Gastroesophageal sphincter (tissue), 4 donors: ENCODE measurements around the gene TAX1BP3. TPM values are rescaled to one million over a fixed set of nuclear protein-coding genes. Genes with fewer than 3 reads are reported as not detected.

Source experiments
- ATAC-seq: fragments of 150-250 bp; one replicate; pipeline ENCODE4 v1.9.1; 2016; ENCODE audit warnings: mild to moderate bottlenecking, moderate library complexity
- H3K27ac ChIP-seq, 4 donors: fragments of 200-600 bp; sonication (generic) in 3 of 4; 1 replicate in 3 of 4; 2 replicates in 1 of 4; pipeline ENCODE4 v1.5.1; 2016 to 2019
- H3K27me3 ChIP-seq: fragments of 200-600 bp; sonication (generic); one replicate; pipeline ENCODE4 v1.5.1; 2019
- H3K36me3 ChIP-seq, 2 donors: fragments of 200-600 bp; sonication (generic); one replicate each; pipeline ENCODE4 v1.5.1; 2019; ENCODE audit warnings: control low read depth in 1 of 2
- H3K4me1 ChIP-seq, 3 donors: fragments of 200-600 bp; sonication (generic); 1 replicate in 2 of 3; 2 replicates in 1 of 3; pipeline ENCODE4 v1.5.1; 2016 to 2019; ENCODE audit warnings: control low read depth in 2 of 3
- H3K4me3 ChIP-seq, 2 donors: fragments of 200-600 bp; sonication (generic); one replicate each; pipeline ENCODE4 v1.5.1; 2019; ENCODE audit warnings: mild to moderate bottlenecking in 1 of 2, moderate library complexity in 1 of 2
- H3K9me3 ChIP-seq, 3 donors: fragments of 200-600 bp; sonication (generic); one replicate each; pipeline ENCODE4 v1.5.1; 2017 to 2019; ENCODE audit warnings: control low read depth in 2 of 3
- CTCF ChIP-seq, 4 experiments: fragments of 200-600 bp in 2 of 4; fragments of 450-650 bp in 2 of 4; sonication (generic) in 1 of 4; IDR thresholded peaks; one replicate each; pipeline ENCODE4 v1.5.1; 2017 to 2019; ENCODE audit warnings: antibody characterized with exemption in 4 of 4, mild to moderate bottlenecking in 2 of 4, moderate library complexity in 2 of 4
- EP300 ChIP-seq: sonication (generic); formaldehyde crosslinking; IDR thresholded peaks from one replicate; pipeline ENCODE4 v1.6.1; 2017; ENCODE audit warnings: antibody characterized with exemption, mild to moderate bottlenecking
- POLR2A ChIP-seq, 2 donors: fragments of 450-650 bp; IDR thresholded peaks; one replicate each; pipeline ENCODE4 v1.6.1; 2017; ENCODE audit warnings: antibody characterized with exemption in 2 of 2, mild to moderate bottlenecking in 2 of 2, moderate library complexity in 1 of 2
- POLR2AphosphoS5 ChIP-seq: sonication (generic); formaldehyde crosslinking; IDR thresholded peaks from one replicate; pipeline ENCODE4 v1.6.1; 2017; ENCODE audit warnings: antibody characterized with exemption
- WGBS, 2 donors: methylation state at CpG; one replicate each; pipeline ENCODE4 v1.1.5; 2018; ENCODE audit warnings: low coverage in 1 of 2; 5-methylcytosine and 5-hydroxymethylcytosine counted together
- total RNA-seq, 4 donors: library from RNA; depleted of rRNA; stranded (reverse); fragments of >200 nt; gene quantifications; one replicate each; pipeline ENCODE4 v1.1.0, GENCODE V29; 2016

The TAX1BP3 gene
- total RNA-seq, 4 donors from 2014 or later, result 98.5 to 172 (median 109) TPM

- H3K27ac ChIP-seq, result no peak overlapping the region
- H3K36me3 ChIP-seq, result peaks cover 0 to 50% of the 10 kb centered on the region in 2 donors
- H3K4me3 ChIP-seq, result no peak overlapping the region
- H3K9me3 ChIP-seq, result no peaks in the 10 kb centered on the region
- TF ChIP-seq EP300 (no peak), CTCF (IDR thresholded peaks at IDR 0.05) (no peak), POLR2A (IDR thresholded peaks at IDR 0.05) (no peak), POLR2AphosphoS5 (no peak)
- ATAC-seq, result no peak
- H3K4me1 ChIP-seq, result peaks cover 0 to 24% (median 11%) of the 10 kb centered on the region in 3 donors
- WGBS, 2 donors, result 65 to 87% methylated on average over 3 to 5 of the region's 7 CpGs
- H3K27me3 ChIP-seq, result no peaks in the 10 kb centered on the region
These were observed 28.3 kb downstream of the TAX1BP3 start for GRCh38 chr17:3639981-3640596.

- no peaks in the 10 kb centered on the region for H3K9me3 ChIP-seq
- H3K27ac ChIP-seq, result peak overlapping the region; percentile 72 to 94 (median 92)
- WGBS, 2 donors, result 0 to 8% methylated on average over 4 to 8 of the region's 31 CpGs
- H3K4me1 ChIP-seq, result peaks cover 0 to 48% (median 19%) of the 10 kb centered on the region in 3 donors
- H3K4me3 ChIP-seq, result peak overlapping the region; percentile 59
- no peaks in the 10 kb centered on the region for H3K27me3 ChIP-seq
- no peak for ATAC-seq
- no peak for TF ChIP-seq POLR2A (IDR thresholded peaks at IDR 0.05)
- no peak for TF ChIP-seq CTCF (IDR thresholded peaks at IDR 0.05)
- TF ChIP-seq POLR2AphosphoS5, result no peak
- no peak for TF ChIP-seq EP300
- peaks cover 0 to 30% of the 10 kb centered on the region in 2 donors for H3K36me3 ChIP-seq
These were observed 31.4 kb downstream of the TAX1BP3 start for GRCh38 chr17:3636908-3637373.

GRCh38 chr17:3636154-3636907 is 32.0 kb downstream of the TAX1BP3 start, which contains the start of the genes CTNS and SHPK:
CTNS (plus strand) TSS chr17:3636760; CDS start chr17:3640207, 3,447 bp downstream.
SHPK (minus strand) TSS chr17:3636250; CDS start chr17:3636219, 31 bp downstream.
- peak; percentile 99 for ATAC-seq
- Histone ChIP-seq H3K4me1 (peaks cover 0 to 48% (median 19%) of the 10 kb centered on the region in 3 donors), H3K27me3 (no peaks in the 10 kb centered on the region), H3K9me3 (no peaks in the 10 kb centered on the region), H3K4me3 (peak within 1 kb of the TSS; percentile 59), H3K27ac (peak within 1 kb of the TSS; percentile 72 to 94 (median 92)), H3K36me3 (peaks cover 0 to 31% of the 10 kb centered on the region in 2 donors)
- TF ChIP-seq EP300 (no peak), CTCF (IDR thresholded peaks at IDR 0.05) (no peak), POLR2AphosphoS5 (peak; percentile 72), POLR2A (IDR thresholded peaks at IDR 0.05) (peak; percentile 40 to 57)
- 0% methylated on average over 1 of the region's 68 CpGs; no CpG with 5 or more reads in 1 of the 2 donors for WGBS, 2 donors

- peak overlapping the region; percentile 59 for H3K4me3 ChIP-seq
- no peak for ATAC-seq
- no peaks in the 10 kb centered on the region for H3K27me3 ChIP-seq
- 0% methylated on average over 6 of the region's 38 CpGs; no CpG with 5 or more reads in 1 of the 2 donors for WGBS, 2 donors
- H3K4me1 ChIP-seq, result peaks cover 0 to 48% (median 19%) of the 10 kb centered on the region in 3 donors
- TF ChIP-seq CTCF (IDR thresholded peaks at IDR 0.05) (peak in 1 of 4 experiments; percentile 10), POLR2A (IDR thresholded peaks at IDR 0.05) (no peak)
- peak overlapping the region; percentile 0 to 94 (median 92) for H3K27ac ChIP-seq
- H3K36me3 ChIP-seq, result peaks cover 0 to 34% of the 10 kb centered on the region in 2 donors
- no peaks in the 10 kb centered on the region for H3K9me3 ChIP-seq
These were observed 32.8 kb downstream of the TAX1BP3 start for GRCh38 chr17:3635474-3636153.
